Prostate gland (tissue), 2 donors: ENCODE data around the gene IL12A.

Experiments used
- CTCF ChIP-seq, 4 experiments: fragments of 200-600 bp in 2 of 4; fragments of 450-650 bp in 2 of 4; sonication (generic) in 2 of 4; IDR thresholded peaks; 1 replicate in 3 of 4; 2 replicates in 1 of 4; pipeline ENCODE4 v1.5.1; 2016 to 2019; ENCODE audit warnings: antibody characterized with exemption in 4 of 4, mild to moderate bottlenecking in 2 of 4, moderate library complexity in 2 of 4
- POLR2A ChIP-seq: fragments of 450-650 bp; IDR thresholded peaks from one replicate; pipeline ENCODE4 v1.6.1; 2016; ENCODE audit warnings: antibody characterized with exemption, mild to moderate bottlenecking

- no peak for TF ChIP-seq CTCF (IDR thresholded peaks at IDR 0.05)
- TF ChIP-seq POLR2A = no peak
Observed at GRCh38 chr3:159947220-159947619, 41.4 kb upstream of the IL12A start.
